ENCODE measurements around the gene PRDX4.

DNA sequence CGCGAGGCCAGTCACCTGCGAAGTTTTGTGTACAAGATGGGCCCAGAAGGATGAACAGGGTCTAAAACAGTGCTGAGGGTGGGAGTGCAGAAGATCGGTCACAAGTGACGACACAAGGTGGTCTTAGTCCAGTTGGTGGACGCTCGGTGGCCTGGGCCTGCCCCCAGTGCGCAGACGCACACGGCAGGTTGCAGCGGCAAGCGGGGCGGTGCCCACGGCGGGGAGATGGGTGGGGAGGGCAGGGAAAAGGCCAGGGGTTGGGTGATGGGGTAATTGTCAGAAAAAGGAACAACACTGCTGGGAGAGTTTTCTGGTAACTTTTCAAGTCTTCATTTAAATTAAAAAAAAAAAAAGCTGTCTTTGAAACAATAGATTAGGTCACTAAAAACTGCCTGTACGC lies 1.0 kb upstream of the PRDX4 start:
- TF ChIP-seq, protein P1, sequence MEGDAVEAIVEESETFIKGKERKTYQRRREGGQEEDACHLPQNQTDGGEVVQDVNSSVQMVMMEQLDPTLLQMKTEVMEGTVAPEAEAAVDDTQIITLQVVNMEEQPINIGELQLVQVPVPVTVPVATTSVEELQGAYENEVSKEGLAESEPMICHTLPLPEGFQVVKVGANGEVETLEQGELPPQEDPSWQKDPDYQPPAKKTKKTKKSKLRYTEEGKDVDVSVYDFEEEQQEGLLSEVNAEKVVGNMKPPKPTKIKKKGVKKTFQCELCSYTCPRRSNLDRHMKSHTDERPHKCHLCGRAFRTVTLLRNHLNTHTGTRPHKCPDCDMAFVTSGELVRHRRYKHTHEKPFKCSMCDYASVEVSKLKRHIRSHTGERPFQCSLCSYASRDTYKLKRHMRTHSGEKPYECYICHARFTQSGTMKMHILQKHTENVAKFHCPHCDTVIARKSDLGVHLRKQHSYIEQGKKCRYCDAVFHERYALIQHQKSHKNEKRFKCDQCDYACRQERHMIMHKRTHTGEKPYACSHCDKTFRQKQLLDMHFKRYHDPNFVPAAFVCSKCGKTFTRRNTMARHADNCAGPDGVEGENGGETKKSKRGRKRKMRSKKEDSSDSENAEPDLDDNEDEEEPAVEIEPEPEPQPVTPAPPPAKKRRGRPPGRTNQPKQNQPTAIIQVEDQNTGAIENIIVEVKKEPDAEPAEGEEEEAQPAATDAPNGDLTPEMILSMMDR (conservative IDR thresholded peaks at IDR 0.05; ENCODE audit: low read depth, low read length) = no peak
- TF ChIP-seq EZH2 (IDR thresholded peaks at IDR 0.05; ENCODE audit: low read length, unreplicated experiment) = no peak
